Prostate gland (tissue), 2 donors: Measurements from ENCODE around the gene SPON2.

Experiments
- POLR2A ChIP-seq: fragments of 450-650 bp; IDR thresholded peaks from one replicate; pipeline ENCODE4 v1.6.1; 2016; ENCODE audit warnings: antibody characterized with exemption, mild to moderate bottlenecking
- TF ChIP-seq, protein P1 (sequence below), 4 experiments: fragments of 200-600 bp in 2 of 4; fragments of 450-650 bp in 2 of 4; sonication (generic) in 2 of 4; IDR thresholded peaks; 1 replicate in 3 of 4; 2 replicates in 1 of 4; pipeline ENCODE4 v1.5.1; 2016 to 2019; ENCODE audit warnings: antibody characterized with exemption in 4 of 4, mild to moderate bottlenecking in 2 of 4, moderate library complexity in 2 of 4

- TF ChIP-seq, protein P1, sequence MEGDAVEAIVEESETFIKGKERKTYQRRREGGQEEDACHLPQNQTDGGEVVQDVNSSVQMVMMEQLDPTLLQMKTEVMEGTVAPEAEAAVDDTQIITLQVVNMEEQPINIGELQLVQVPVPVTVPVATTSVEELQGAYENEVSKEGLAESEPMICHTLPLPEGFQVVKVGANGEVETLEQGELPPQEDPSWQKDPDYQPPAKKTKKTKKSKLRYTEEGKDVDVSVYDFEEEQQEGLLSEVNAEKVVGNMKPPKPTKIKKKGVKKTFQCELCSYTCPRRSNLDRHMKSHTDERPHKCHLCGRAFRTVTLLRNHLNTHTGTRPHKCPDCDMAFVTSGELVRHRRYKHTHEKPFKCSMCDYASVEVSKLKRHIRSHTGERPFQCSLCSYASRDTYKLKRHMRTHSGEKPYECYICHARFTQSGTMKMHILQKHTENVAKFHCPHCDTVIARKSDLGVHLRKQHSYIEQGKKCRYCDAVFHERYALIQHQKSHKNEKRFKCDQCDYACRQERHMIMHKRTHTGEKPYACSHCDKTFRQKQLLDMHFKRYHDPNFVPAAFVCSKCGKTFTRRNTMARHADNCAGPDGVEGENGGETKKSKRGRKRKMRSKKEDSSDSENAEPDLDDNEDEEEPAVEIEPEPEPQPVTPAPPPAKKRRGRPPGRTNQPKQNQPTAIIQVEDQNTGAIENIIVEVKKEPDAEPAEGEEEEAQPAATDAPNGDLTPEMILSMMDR (IDR thresholded peaks at IDR 0.05): no peak
- no peak for TF ChIP-seq POLR2A
These were observed 4.3 kb upstream of the SPON2 start for GRCh38 chr4:1176398-1177273.
